Measurements from ENCODE around the gene SIRT6. TPM values are rescaled to one million over a fixed set of nuclear protein-coding genes. Genes with fewer than 3 reads are reported as not detected.
"Not testable (repeated sequence)": the region's sequence is repeated elsewhere in the genome, so short reads cannot be mapped to it uniquely, and the experiment has no call there.

The SIRT6 gene
- total RNA-seq, 2 experiments from 2014 or later, result 27.1 to 27.2 TPM

DNA sequence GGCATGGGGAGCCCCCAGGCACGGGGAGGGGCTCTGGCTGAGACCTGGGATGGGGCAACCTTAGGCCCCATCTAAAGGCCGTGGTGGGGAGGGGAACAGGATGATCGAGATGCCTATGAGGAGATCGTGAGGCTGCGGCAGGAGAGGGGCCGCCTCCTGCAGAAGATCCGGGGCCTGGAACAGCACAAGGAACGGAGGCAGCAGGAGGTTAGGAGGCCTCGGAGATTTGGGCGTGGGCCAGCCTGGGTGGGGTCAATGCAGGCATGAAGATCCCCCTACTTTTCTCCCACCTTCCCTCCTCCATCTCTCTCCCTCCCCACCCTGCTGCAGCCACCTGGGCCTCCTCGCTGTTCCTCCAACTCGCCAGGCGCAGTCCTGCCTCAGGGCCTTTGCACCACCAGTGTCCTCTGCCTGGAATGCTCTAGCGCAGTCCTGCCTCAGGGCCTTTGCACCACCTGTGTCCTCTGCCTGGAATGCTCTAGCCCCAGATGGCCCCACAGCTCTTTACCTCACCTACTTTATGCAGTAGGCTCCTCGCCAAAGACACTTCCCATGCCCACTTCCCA, 27.9 kb upstream of the SIRT6 start:
- no peak for DNase-seq
- no peaks in the 10 kb centered on the region for H3K4me1 Mint-ChIP-seq
- H3K36me3 Mint-ChIP-seq, result no peaks in the 10 kb centered on the region
- peaks cover 9% of the 10 kb centered on the region for H3K27me3 Mint-ChIP-seq
- no peak overlapping the region for H3K4me3 Mint-ChIP-seq
- H3K9me3 Mint-ChIP-seq, result no peaks in the 10 kb centered on the region
- H3K27ac Mint-ChIP-seq, result no peak overlapping the region

DNA sequence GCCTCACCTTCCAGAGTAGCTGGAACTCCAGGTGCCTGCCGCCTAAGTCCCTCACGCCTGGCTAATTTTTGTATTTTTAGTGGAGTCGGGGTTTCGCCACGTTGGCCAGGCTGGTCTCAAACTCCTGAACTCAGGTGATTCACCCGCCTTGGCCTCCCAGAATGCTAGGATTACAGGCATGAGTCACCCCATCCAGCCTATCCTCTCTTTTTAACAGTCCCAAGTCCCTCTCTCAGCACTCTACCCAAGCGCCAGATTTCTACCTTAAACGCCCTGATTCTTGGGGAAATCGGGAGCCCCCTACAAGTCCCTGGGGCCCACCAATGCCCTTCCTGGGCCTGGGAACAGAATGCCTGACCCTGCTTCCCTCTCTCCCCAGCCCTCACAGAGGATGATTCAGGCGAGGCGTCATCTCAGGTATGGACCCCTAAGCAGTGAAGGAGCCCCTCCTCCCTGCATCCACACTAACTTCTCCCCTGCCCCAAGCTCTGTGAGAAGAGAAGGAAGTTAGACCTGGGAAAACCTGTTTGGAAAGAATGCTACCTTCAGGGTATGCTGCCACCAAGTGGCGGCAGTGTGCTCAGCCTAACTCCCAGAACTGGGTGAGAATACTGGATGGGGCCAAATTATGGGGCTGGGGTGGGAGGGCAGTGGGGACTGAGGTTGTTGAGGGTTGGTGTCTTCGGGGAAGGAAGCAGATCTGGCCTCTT, 26.2 kb upstream of the SIRT6 start:
- DNase-seq, result no peak
- H3K27ac Mint-ChIP-seq, result no peak overlapping the region
- peaks cover 6% of the 10 kb centered on the region for H3K4me1 Mint-ChIP-seq
- no peak overlapping the region for H3K4me3 Mint-ChIP-seq
- H3K36me3 Mint-ChIP-seq, result no peaks in the 10 kb centered on the region
- H3K27me3 Mint-ChIP-seq, result peaks cover 12% of the 10 kb centered on the region
- H3K9me3 Mint-ChIP-seq, result no peaks in the 10 kb centered on the region

DNA sequence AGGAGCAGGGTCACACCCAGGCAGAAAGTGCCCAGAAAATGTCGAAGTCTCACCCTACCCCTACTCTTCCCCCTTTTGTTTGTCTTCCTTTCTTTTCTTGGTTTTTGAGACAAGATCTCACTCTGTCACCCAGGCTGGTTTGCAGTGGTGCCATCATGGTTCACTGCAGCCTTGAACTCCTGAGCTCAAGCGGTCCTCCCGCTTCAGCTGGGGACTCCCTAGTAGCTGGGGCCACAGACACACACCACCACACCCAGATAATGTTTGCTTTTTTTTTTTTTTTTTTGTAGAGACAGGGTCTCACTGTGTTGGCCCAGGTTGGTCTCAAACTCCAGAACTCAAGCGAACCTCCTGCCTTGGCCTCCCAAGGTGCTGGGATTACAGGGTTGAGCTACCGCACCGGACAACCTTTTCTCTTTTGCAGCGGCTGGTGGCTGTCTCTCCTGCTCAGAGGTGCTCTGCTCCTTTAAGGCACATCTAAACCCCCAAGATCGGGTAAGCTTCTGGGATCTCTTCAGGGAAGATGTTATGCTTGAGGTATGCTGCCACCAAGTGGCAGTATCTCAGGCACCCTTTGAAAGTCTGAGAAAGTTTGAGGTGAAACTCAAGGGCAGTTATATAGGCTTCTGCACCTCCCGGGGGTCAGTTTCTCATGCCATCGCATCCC, 24.6 kb upstream of the SIRT6 start:
- no peak overlapping the region for H3K4me3 Mint-ChIP-seq
- H3K36me3 Mint-ChIP-seq, result no peaks in the 10 kb centered on the region
- no peaks in the 10 kb centered on the region for H3K9me3 Mint-ChIP-seq
- no peak for DNase-seq
- H3K27ac Mint-ChIP-seq, result no peak overlapping the region
- peaks cover 16% of the 10 kb centered on the region for H3K27me3 Mint-ChIP-seq
- peaks cover 6% of the 10 kb centered on the region for H3K4me1 Mint-ChIP-seq

DNA sequence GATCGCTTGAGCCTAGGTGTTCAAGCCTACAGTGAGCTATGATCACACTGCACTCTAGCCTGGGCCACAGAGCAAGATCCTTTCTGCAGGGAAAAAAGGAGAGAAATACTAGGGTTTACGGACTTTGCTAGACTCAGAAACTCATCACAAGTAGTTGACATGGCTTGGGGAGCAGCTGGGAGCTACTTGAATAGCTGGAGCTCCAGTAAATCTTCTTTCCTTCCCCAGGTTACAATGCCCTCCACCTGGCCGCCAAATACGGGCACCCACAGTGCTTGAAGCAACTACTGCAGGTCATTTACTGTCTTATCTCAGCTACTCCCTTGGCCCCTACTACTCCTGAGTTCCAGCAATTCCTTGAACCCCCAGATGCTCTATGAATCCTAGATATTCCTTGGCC, 19.4 kb upstream of the SIRT6 start:
- Mint-ChIP-seq H3K9me3 (peaks cover 8% of the 10 kb centered on the region), H3K27ac (no peak overlapping the region), H3K4me3 (no peak overlapping the region), H3K4me1 (peaks cover 10% of the 10 kb centered on the region), H3K27me3 (peaks cover 27% of the 10 kb centered on the region), H3K36me3 (peaks cover 4% of the 10 kb centered on the region)
- DNase-seq, result no peak

DNA sequence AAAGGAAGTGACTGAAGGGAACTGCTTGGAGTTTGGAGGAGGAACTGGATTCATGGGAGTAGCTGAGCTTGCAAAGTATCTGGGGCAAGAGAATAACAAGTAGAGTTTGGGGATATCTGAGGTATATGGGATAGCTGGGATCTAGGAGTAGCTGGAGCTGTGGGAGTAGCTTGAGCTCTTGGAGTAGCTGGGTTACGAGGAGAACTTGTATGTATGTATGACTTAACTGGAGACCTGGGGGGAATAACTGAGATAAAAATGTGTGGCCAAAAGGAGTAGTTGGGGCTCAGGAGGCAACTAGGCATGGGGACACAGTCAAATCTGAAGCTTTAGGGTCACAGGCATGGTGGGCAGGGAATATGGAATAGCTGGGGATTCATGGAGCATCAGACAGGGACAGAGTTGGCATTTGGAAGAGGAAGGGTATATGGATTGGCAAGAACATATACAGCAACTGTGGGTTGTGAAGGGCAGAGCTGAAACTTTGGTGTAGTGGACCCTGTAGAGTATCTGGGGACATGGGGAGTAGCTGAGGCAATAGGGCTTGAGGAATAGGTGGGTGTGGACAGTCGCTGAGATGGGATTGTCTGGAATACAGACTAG, 18.7 kb upstream of the SIRT6 start:
- Mint-ChIP-seq H3K4me1 (peaks cover 10% of the 10 kb centered on the region), H3K4me3 (no peak overlapping the region), H3K27me3 (peaks cover 35% of the 10 kb centered on the region), H3K27ac (no peak overlapping the region), H3K9me3 (peaks cover 8% of the 10 kb centered on the region), H3K36me3 (peaks cover 4% of the 10 kb centered on the region)
- DNase-seq, result no peak

DNA sequence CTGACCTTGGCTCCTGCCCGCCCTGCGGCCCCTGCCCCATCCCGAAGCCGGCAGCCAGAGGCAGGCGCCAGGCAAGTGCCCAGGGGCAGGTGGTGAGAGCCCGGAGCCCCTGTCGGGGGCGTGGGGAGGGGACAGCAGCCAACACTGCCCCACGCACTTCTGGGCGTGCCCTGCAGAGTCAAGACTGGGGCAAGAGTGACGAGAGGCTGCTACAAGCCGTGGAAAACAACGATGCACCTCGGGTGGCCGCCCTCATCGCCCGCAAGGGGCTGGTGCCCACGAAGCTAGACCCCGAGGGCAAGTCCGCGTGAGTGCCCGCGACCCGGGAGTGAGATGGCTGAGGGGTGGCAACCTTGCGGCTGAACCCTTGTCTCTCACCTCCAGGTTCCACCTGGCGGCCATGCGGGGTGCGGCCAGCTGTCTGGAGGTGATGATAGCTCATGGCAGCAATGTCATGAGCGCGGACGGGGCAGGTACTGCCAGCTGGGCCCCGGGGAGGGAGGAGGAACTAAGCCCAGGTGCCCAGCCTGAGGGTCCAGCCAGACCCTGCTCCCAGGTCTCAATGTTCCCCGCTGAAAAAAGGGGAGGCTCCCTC, 17.4 kb upstream of the SIRT6 start:
- DNase-seq, result no peak
- Mint-ChIP-seq H3K9me3 (peaks cover 8% of the 10 kb centered on the region), H3K4me1 (peaks cover 10% of the 10 kb centered on the region), H3K27ac (no peak overlapping the region), H3K27me3 (peaks cover 46% of the 10 kb centered on the region), H3K4me3 (no peak overlapping the region), H3K36me3 (peaks cover 4% of the 10 kb centered on the region)

DNA sequence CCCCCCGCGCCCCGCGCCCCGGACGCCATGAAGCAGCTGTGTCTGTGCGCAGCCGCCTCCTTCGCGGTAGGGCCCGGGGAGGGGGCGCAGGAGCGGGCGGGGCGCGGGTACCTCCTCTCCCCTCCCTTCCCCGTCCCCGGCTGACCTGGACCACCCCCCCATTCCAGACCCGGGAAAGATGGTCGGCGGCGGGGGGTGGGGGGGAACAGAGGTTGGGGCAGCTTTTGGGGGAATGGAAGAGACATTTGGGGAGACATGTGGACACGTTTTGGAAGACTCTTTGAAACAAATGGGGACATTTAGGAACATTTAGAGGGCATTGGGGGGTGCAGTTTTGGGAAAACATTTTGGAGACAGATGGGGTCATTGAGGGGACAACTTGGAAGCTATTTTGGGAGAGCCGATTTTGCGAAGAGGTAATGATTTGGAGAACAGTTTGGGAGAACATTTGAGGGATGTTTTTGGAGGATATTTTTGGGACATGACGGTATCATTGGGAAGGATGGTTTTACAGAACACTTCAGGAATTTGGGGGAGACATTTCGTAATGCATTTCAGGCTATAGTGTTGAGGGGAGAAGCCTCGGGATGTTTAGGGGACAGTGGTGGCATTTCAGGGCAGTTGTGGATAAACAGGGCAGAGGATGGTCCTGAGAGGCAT, 16.2 kb upstream of the SIRT6 start:
- no peak for DNase-seq
- Mint-ChIP-seq H3K27ac (no peak overlapping the region), H3K4me1 (peaks cover 4% of the 10 kb centered on the region)

DNA sequence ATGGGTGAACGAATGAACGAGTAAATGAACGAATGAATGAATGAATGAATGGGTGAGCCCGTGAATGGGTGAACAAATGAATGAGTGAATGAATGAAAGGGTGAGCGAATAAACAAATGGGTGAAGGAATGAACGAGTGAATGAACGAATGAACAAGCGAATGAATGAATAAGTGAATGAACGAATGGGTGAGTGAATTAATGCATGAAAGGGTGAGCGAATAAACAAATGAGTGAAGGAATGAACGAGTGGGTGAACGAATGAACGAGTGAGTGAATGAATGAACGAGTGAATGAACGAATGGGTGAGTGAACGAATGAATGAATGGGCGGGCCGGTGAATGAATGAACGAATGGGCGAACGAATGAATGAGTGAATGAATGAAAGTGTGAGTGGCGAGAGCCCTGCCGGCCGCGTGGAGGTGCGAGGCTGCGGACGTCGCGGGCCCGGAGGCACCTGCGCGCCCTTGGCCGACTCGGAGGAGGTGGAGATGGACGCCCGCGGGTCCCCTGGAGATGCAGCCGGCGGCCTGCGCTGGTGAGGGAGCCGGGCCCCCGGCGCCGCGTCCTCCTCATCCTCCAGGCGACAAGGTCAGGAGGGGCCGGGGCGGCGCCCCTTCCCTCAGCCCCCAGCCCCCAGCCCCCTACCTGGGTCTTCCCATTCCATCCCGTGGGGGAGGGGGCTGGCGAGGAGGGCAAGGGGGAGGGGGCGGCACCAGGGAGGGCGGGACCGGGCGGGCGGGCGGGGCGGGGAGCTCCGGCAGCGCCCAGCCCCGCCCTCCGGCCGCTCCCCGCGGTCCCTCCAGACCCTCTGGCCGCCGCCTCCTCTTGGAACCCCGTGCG, 15.5 kb upstream of the SIRT6 start:
- H3K36me3 Mint-ChIP-seq, result peaks cover 4% of the 10 kb centered on the region
- H3K9me3 Mint-ChIP-seq, result peaks cover 8% of the 10 kb centered on the region
- no peak overlapping the region for H3K27ac Mint-ChIP-seq
- peaks cover 54% of the 10 kb centered on the region for H3K27me3 Mint-ChIP-seq
- H3K4me1 Mint-ChIP-seq, result peaks cover 4% of the 10 kb centered on the region
- DNase-seq, result no peak
- no peak overlapping the region for H3K4me3 Mint-ChIP-seq

More for the DNA sequence above, 16.2 kb upstream of the SIRT6 start:
- peaks cover 52% of the 10 kb centered on the region for H3K27me3 Mint-ChIP-seq
- H3K4me3 Mint-ChIP-seq, result no peak overlapping the region
- H3K36me3 Mint-ChIP-seq, result peaks cover 4% of the 10 kb centered on the region
- H3K9me3 Mint-ChIP-seq, result peaks cover 8% of the 10 kb centered on the region

DNA sequence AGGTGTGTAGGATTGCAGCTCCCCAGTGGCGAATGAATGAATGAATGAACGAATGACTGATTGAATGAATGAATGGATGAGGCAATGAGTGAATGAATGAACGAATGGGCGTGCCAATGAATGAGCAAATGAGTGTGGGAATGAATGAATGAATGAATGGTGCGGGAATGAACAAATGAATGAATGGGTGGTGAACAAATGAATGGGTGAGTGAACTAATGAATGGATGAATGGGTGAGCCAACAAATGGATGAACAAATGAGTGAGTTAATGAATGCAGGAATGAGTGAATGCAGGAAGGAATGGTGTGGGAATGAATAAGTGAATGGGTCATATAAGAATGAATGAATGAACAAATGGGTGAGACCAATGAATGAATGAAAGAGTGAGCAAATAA, 14.9 kb upstream of the SIRT6 start:
- Mint-ChIP-seq H3K4me3 (no peak overlapping the region), H3K27me3 (peaks cover 54% of the 10 kb centered on the region), H3K27ac (no peak overlapping the region), H3K9me3 (peaks cover 8% of the 10 kb centered on the region), H3K36me3 (peaks cover 4% of the 10 kb centered on the region), H3K4me1 (peaks cover 4% of the 10 kb centered on the region)
- no peak for DNase-seq

DNA sequence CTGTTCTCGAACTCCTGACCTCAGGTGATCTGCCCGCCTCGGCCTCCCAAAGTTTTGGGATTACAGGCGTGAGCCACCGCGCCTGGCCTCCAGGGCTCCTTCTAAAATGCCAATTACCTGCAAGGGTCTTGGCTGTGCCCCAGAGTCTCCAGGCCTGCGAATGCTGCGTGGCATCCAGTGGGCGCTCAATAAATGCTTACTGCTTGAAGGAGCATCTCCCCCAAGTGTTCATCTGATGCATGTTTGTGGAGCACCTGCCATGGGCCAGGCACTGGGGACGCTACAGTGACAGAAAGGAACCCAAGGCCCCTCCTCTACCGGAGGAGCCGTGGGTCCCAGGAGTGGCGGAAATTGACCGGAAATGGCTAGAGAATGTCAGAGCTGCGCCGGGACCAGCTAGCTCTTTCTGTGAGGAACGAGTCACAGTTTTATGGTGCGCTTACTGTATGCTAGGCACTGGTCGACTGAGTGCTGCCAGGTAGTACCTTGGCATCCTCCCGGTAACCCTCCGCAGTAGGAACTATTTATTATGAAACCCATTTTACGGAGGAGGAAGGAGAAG, 14.3 kb upstream of the SIRT6 start:
- H3K27ac Mint-ChIP-seq, result no peak overlapping the region
- H3K36me3 Mint-ChIP-seq, result peaks cover 4% of the 10 kb centered on the region
- peaks cover 8% of the 10 kb centered on the region for H3K9me3 Mint-ChIP-seq
- no peak overlapping the region for H3K4me3 Mint-ChIP-seq
- peaks cover 4% of the 10 kb centered on the region for H3K4me1 Mint-ChIP-seq
- peaks cover 54% of the 10 kb centered on the region for H3K27me3 Mint-ChIP-seq
- DNase-seq, result no peak

DNA sequence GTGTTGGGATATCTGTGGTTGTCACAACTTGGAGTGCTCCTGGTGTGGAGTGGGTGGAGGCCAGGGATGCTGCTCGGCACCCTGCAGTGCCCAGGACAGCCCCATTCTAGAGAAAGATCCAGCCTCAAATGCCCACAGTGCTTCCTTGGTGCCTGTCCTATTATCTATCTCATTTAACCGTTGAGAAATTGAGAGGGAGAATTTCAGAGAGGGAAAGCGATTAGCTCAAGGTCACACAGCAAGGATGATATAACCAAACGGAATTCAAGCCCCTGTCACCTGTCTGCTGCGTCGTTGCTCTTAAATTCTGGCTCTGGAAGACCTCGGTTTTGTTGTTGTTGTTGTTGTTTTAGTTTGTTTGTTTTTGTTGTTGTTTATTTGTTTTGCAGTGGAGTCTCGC, 13.6 kb upstream of the SIRT6 start:
- Mint-ChIP-seq H3K4me3 (no peak overlapping the region), H3K27me3 (peaks cover 54% of the 10 kb centered on the region), H3K9me3 (peaks cover 8% of the 10 kb centered on the region), H3K36me3 (peaks cover 4% of the 10 kb centered on the region), H3K4me1 (peaks cover 4% of the 10 kb centered on the region), H3K27ac (no peak overlapping the region)
- DNase-seq, result no peak

DNA sequence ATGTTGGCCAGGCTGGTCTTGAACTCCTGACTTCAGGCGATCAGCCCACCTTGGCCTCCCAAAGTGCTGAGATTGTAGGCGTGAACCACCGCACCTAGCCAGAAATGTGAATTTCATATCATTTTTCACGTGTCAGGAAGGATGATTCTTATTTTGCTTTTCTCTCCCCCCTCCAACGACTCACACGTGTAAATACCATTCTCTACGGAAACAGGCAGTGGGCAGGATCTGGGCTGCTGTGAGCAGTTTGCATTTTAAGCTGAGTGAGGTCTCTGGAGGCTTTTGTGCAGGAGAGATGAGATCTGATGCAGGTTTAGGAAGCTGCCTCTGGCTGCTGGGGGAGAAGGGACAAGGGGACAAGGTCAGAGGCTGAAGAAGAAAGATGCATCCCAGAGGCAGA, 12.0 kb upstream of the SIRT6 start:
- no peak for DNase-seq
- Mint-ChIP-seq H3K36me3 (peaks cover 4% of the 10 kb centered on the region), H3K9me3 (peaks cover 8% of the 10 kb centered on the region), H3K27me3 (peaks cover 54% of the 10 kb centered on the region), H3K4me3 (no peak overlapping the region), H3K4me1 (peaks cover 4% of the 10 kb centered on the region), H3K27ac (no peak overlapping the region)

DNA sequence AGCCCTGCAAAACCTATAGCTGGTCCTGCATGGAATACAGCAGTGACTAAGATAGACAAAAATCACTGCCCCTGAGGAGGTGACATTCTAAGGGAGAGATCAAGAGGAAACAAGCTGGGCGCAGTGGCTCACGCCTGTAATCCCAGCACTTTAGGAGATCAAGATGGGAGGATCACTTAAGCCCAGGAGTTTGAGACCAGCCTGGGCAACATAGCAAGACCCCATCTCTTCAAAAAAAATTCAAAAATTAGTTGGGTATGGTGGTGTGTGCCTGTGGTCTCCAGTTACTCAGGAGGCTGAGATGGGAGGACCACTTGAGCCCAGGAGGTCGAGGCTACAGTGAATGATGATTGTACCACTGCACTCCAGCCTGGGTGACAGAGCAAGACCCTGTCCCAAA, 10.2 kb upstream of the SIRT6 start:
- not testable (repeated sequence) for H3K27ac Mint-ChIP-seq, H3K36me3 Mint-ChIP-seq, H3K4me1 Mint-ChIP-seq, H3K4me3 Mint-ChIP-seq, DNase-seq, H3K9me3 Mint-ChIP-seq
- H3K27me3 Mint-ChIP-seq, result peaks cover 40% of the 10 kb centered on the region

DNA sequence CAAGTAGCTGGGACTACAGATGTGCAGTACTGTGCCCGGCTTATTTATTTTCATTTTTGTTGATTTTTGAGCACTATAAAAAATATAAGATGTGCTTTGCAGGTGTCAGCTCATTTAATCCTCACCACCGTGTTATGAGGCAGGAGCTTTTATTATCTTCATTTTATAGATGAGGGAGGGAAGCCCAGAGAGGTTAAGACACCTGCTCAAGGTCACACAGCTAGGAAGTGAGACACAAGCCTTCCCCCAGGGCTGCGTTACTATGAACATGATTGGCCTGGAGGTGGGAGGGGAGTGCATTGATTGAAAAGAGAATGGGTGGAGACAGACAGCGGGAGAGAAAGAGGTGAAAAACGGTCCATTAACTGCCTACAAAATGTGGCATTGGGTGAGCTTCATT, 7.3 kb upstream of the SIRT6 start:
- DNase-seq, result no peak
- no peaks in the 10 kb centered on the region for H3K9me3 Mint-ChIP-seq
- H3K4me3 Mint-ChIP-seq, result no peak overlapping the region
- no peak overlapping the region for H3K27ac Mint-ChIP-seq
- no peaks in the 10 kb centered on the region for H3K36me3 Mint-ChIP-seq
- peaks cover 20% of the 10 kb centered on the region for H3K27me3 Mint-ChIP-seq
- H3K4me1 Mint-ChIP-seq, result no peaks in the 10 kb centered on the region
